ENCODE results near the gene LSG1. TPM values are rescaled to one million over a fixed set of nuclear protein-coding genes. Genes with fewer than 3 reads are reported as not detected.
A peak's percentile ranks its signal among the peaks of the same experiment; 100 is the strongest.

LSG1 gene
- total RNA-seq, 1 donor from 2014 or later: 55.4 TPM

DNA sequence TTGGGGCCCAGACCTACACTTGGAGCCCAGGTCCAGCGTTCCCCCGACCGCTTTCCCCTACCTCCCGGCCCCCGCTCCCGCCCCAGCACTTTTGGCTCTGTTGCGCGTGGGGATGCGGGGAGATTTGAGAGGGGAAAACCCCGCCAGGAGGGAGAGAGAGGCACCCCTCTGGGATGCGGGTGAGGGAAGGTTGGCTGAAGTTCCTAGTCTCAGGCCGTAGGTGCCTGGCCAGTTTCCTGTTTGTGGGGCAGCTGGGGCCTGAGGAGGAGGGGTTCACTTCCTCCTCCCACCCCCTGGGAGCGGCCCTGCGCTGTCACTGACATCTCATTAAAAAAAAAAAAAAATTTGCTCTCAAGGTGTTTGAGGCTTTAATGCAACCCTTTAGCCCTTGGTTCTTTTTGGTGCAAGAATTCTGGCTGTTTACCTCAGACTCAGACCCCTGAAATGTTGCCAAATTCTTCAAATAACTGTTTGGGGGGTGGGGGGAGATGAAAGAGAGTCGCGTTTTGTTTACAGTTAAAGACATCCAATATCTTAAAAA lies 16.3 kb upstream of the LSG1 start:
- ChIA-PET CTCF (interaction anchor here (0.7 to 8.0 kb wide), 18 partner anchors 16 to 854 kb away, joined by 3 to 176 read pairs (median 5); partner anchors contain the start of genes LSG1, PPP1R2 and XXYLT1), POLR2A (interaction anchor here (0.7 to 7.9 kb wide), 42 partner anchors 8 to 1424 kb away, joined by 3 to 127 read pairs (median 5); partner anchors contain the start of genes LSG1, PPP1R2 and XXYLT1)
- no peaks in the 10 kb centered on the region for H3K27me3 Mint-ChIP-seq
- no peaks in the 10 kb centered on the region for H3K9me3 Mint-ChIP-seq
- intact Hi-C loops (cut with micrococcal nuclease): loop anchor here (1.0 to 10.0 kb wide), 6 partner anchors 81 to 1947 kb away; partner anchors contain the start of genes ACAP2, NRROS and TNK2
- peaks cover 79% of the 10 kb centered on the region for H3K4me1 Mint-ChIP-seq
- TF ChIP-seq, protein P1, sequence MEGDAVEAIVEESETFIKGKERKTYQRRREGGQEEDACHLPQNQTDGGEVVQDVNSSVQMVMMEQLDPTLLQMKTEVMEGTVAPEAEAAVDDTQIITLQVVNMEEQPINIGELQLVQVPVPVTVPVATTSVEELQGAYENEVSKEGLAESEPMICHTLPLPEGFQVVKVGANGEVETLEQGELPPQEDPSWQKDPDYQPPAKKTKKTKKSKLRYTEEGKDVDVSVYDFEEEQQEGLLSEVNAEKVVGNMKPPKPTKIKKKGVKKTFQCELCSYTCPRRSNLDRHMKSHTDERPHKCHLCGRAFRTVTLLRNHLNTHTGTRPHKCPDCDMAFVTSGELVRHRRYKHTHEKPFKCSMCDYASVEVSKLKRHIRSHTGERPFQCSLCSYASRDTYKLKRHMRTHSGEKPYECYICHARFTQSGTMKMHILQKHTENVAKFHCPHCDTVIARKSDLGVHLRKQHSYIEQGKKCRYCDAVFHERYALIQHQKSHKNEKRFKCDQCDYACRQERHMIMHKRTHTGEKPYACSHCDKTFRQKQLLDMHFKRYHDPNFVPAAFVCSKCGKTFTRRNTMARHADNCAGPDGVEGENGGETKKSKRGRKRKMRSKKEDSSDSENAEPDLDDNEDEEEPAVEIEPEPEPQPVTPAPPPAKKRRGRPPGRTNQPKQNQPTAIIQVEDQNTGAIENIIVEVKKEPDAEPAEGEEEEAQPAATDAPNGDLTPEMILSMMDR (IDR thresholded peaks at IDR 0.05): no peak
- DNase-seq (no peak), ATAC-seq (ENCODE audit: low read depth) (peak; percentile 43)
- H3K4me3 Mint-ChIP-seq: peak overlapping the region; percentile 91
- H3K27ac Mint-ChIP-seq: peak overlapping the region; percentile 92
- peaks cover 20% of the 10 kb centered on the region for H3K36me3 Mint-ChIP-seq (ENCODE audit: low read depth)

DNA sequence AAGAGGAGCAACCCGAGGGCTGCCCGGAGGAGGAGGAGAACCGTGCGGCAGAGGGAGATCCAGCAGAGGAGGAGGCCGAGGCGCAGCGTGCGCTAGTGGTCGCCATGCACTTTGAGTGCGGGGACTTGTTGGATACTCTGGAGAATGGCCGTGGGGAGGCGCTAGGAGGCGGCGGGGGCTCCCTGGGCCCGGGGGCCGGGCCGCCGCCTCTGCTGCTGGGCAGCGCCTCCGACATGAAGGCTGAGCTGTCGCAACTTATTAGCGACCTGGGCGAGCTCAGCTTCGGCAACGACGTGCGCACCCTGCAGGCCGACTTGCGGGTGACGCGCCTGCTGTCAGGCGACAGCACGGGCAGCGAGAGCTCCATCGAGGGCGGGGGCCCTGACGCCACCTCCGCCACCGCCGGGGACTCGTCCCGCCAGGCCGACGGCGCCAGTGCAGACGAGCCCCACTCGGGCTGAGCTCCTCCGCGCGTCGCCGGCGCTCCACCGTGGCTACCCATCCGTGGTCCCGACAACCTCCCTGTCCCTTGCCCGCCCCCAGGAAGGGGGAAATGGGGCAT lies 15.7 kb upstream of the LSG1 start:
- ChIA-PET CTCF (interaction anchor here (0.7 to 8.0 kb wide), 21 partner anchors 9 to 854 kb away, joined by 3 to 176 read pairs (median 5); partner anchors contain the start of genes LSG1, PPP1R2 and XXYLT1), POLR2A (interaction anchor here (0.6 to 7.9 kb wide), 49 partner anchors 9 to 1424 kb away, joined by 3 to 127 read pairs (median 5); partner anchors contain the start of genes ACAP2, LSG1, PPP1R2 and TNK2)
- ATAC-seq (ENCODE audit: low read depth) (peak; percentile 55), DNase-seq (peak; percentile 78)
- Mint-ChIP-seq H3K27me3 (no peaks in the 10 kb centered on the region), H3K4me3 (peak overlapping the region; percentile 91), H3K27ac (peak overlapping the region; percentile 93), H3K4me1 (peaks cover 79% of the 10 kb centered on the region), H3K36me3 (ENCODE audit: low read depth) (peaks cover 20% of the 10 kb centered on the region), H3K9me3 (no peaks in the 10 kb centered on the region)
- TF ChIP-seq, protein P1 (IDR thresholded peaks at IDR 0.05): no peak
- intact Hi-C loops (cut with micrococcal nuclease): loop anchor here (1.0 to 10.0 kb wide), 8 partner anchors 15 to 1947 kb away; partner anchors contain the start of genes ACAP2, LSG1, NRROS and TNK2

- ChIA-PET CTCF (interaction anchor here (0.9 to 8.0 kb wide), 21 partner anchors 10 to 855 kb away, joined by 3 to 176 read pairs (median 5); partner anchors contain the start of genes LSG1, PPP1R2 and XXYLT1), POLR2A (interaction anchor here (0.6 to 7.9 kb wide), 49 partner anchors 9 to 1221 kb away, joined by 3 to 127 read pairs (median 4); partner anchors contain the start of genes ACAP2, LSG1, PPP1R2 and TNK2)
- H3K27ac Mint-ChIP-seq: peak overlapping the region; percentile 93
- ATAC-seq (ENCODE audit: low read depth): no peak
- intact Hi-C loops (cut with micrococcal nuclease): loop anchor here (2.0 to 10.0 kb wide), 5 partner anchors 14 to 1948 kb away; partner anchors contain the start of genes ACAP2, LSG1, NRROS and TNK2
- peaks cover 20% of the 10 kb centered on the region for H3K36me3 Mint-ChIP-seq (ENCODE audit: low read depth)
- H3K27me3 Mint-ChIP-seq: no peaks in the 10 kb centered on the region
- DNase-seq: peak; percentile 55
- H3K9me3 Mint-ChIP-seq: no peaks in the 10 kb centered on the region
- peak overlapping the region; percentile 91 for H3K4me3 Mint-ChIP-seq
- H3K4me1 Mint-ChIP-seq: peaks cover 78% of the 10 kb centered on the region
- TF ChIP-seq, protein P1 (IDR thresholded peaks at IDR 0.05): no peak
Observed at GRCh38 chr3:194686816-194687637, 15.0 kb upstream of the LSG1 start.

DNA sequence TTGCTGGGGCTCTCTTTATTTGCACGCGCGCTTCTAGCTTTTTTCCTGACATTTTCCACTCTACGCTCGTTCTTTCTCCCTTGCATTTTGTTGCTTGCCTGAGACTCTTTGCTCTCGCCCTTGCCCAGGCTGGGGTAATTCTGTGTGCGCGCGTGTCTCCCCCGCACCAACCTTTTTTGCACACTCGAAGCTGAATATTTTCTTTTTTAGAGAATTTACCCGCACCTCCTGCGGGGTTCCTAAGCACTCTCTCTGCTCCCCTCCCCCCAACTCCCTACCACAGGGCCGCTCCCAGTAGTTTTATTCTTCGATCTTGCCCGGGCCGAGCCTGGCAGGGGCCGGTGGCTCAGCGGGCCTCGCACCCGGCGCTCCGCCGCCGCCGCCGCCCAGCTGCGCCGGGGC lies 14.4 kb upstream of the LSG1 start:
- Mint-ChIP-seq H3K4me1 (peaks cover 71% of the 10 kb centered on the region), H3K36me3 (ENCODE audit: low read depth) (peaks cover 20% of the 10 kb centered on the region), H3K9me3 (no peaks in the 10 kb centered on the region), H3K4me3 (peak overlapping the region; percentile 91), H3K27me3 (no peaks in the 10 kb centered on the region), H3K27ac (peak overlapping the region; percentile 93)
- TF ChIP-seq, protein P1 (IDR thresholded peaks at IDR 0.05): no peak
- no peak for DNase-seq
- ChIA-PET POLR2A (interaction anchor here (0.8 to 7.9 kb wide), 28 partner anchors 10 to 1221 kb away, joined by 3 to 127 read pairs (median 10); partner anchors contain the start of genes ACAP2, LSG1, PPP1R2 and TNK2), CTCF (interaction anchor here (0.7 to 8.0 kb wide), 9 partner anchors 14 to 715 kb away, joined by 3 to 176 read pairs (median 12); partner anchors contain the start of genes LSG1 and XXYLT1)
- no peak for ATAC-seq (ENCODE audit: low read depth)
- intact Hi-C loops (cut with micrococcal nuclease): loop anchor here (2.0 to 10.0 kb wide), 5 partner anchors 14 to 1948 kb away; partner anchors contain the start of genes ACAP2, LSG1, NRROS and TNK2

All from activated B cell treated with CpG ODN at 0.5 μM for 24 hours (primary cell).